GM23338 (cell line): Measurements from ENCODE around the gene FAM43A. TPM values are rescaled to one million over a fixed set of nuclear protein-coding genes. Genes with fewer than 3 reads are reported as not detected.

Experiments
- ATAC-seq: fragments of 200-7000 bp; cut with Tn5 transposase; 3 replicates; pipeline ENCODE4 v1.9.1; 2020
- DNase-seq: peaks from one replicate; pipeline ENCODE4 v3.0.0-alpha.2; 2015; ENCODE audit warnings: low spot score
- H2AFZ ChIP-seq: fragments of 200-600 bp; sonication (generic); 2 replicates; pipeline ENCODE4 v1.8.0; 2016; ENCODE audit warnings: antibody characterized with exemption, mild to moderate bottlenecking, moderate library complexity
- H3F3A ChIP-seq: fragments of 200-600 bp; sonication (generic); replicated peaks from 2 replicates; pipeline ENCODE4 v1.8.0; 2017; ENCODE audit warnings: antibody characterized with exemption, mixed run types, low read depth
- H3K27ac ChIP-seq: fragments of 200-600 bp; sonication (generic); 2 replicates; pipeline ENCODE4 v1.6.1; 2016; ENCODE audit warnings: low read depth
- H3K27me3 ChIP-seq: fragments of 200-600 bp; sonication (generic); 2 replicates; pipeline ENCODE4 v1.8.0; 2016; ENCODE audit warnings: mild to moderate bottlenecking, mixed run types, moderate library complexity; ENCODE audit not compliant: insufficient read depth
- H3K36me3 ChIP-seq: fragments of 200-600 bp; sonication (generic); 2 replicates; pipeline ENCODE4 v1.8.0; 2016; ENCODE audit warnings: mild to moderate bottlenecking; ENCODE audit not compliant: insufficient read depth
- H3K4me1 ChIP-seq: fragments of 200-600 bp; sonication (generic); 2 replicates; pipeline ENCODE4 v1.8.0; 2016; ENCODE audit warnings: mild to moderate bottlenecking, moderate library complexity; ENCODE audit not compliant: insufficient read depth
- H3K4me2 ChIP-seq: fragments of 200-600 bp; sonication (generic); 2 replicates; pipeline ENCODE4 v1.7.1; 2017; ENCODE audit warnings: mixed run types
- H3K4me3 ChIP-seq: fragments of 200-600 bp; sonication (generic); 2 replicates; pipeline ENCODE4 v1.6.1; 2016; ENCODE audit warnings: mixed run types
- H3K79me2 ChIP-seq: fragments of 200-600 bp; sonication (generic); replicated peaks from 2 replicates; pipeline ENCODE4 v1.8.0; 2017; ENCODE audit warnings: mild to moderate bottlenecking; ENCODE audit not compliant: insufficient read depth
- H3K9me2 ChIP-seq: fragments of 200-600 bp; sonication (generic); 2 replicates; pipeline ENCODE4 v1.8.0; 2017; ENCODE audit not compliant: insufficient read depth
- H4K20me1 ChIP-seq: fragments of 200-600 bp; sonication (generic); replicated peaks from 2 replicates; pipeline ENCODE4 v1.8.0; 2017; ENCODE audit warnings: mild to moderate bottlenecking; ENCODE audit not compliant: insufficient read depth
- H3K27ac Mint-ChIP-seq: 2 replicates; pipeline ENCODE4 v1.8.0; 2020; ENCODE audit warnings: inconsistent platforms, mild to moderate bottlenecking, moderate library complexity, mixed read lengths
- H3K27me3 Mint-ChIP-seq: 3 replicates; pipeline ENCODE4 v1.8.0; 2022; ENCODE audit warnings: low read depth, mild to moderate bottlenecking, moderate library complexity, mixed read lengths, inconsistent platforms; ENCODE audit not compliant: insufficient read depth, poor library complexity
- H3K36me3 Mint-ChIP-seq: 3 replicates; pipeline ENCODE4 v1.8.0; 2021; ENCODE audit warnings: low read depth, mild to moderate bottlenecking, inconsistent platforms, moderate library complexity, mixed read lengths
- H3K4me1 Mint-ChIP-seq: 3 replicates; pipeline ENCODE4 v1.8.0; 2020; ENCODE audit warnings: mild to moderate bottlenecking, inconsistent platforms, mixed read lengths
- H3K4me3 Mint-ChIP-seq: 3 replicates; pipeline ENCODE4 v1.8.0; 2021; ENCODE audit warnings: moderate library complexity, mild to moderate bottlenecking, inconsistent platforms, mixed read lengths
- H3K9me3 Mint-ChIP-seq: 3 replicates; pipeline ENCODE4 v1.8.0; 2020; ENCODE audit warnings: moderate library complexity, mild to moderate bottlenecking, inconsistent platforms, mixed read lengths
- CREB1 ChIP-seq: fragments of 250-450 bp; sonication (Bioruptor Pico); IDR thresholded peaks from 2 replicates; pipeline ENCODE4 v1.5.0; 2020; ENCODE audit warnings: low read depth, mild to moderate bottlenecking, moderate library complexity
- EZH2 ChIP-seq: fragments of 200-600 bp; sonication (generic); IDR thresholded peaks from one replicate; pipeline ENCODE4 v1.8.0; 2017; ENCODE audit warnings: antibody characterized with exemption, mild to moderate bottlenecking, low read depth; ENCODE audit not compliant: unreplicated experiment
- EZH2phosphoT487 ChIP-seq: fragments of 200-600 bp; sonication (generic); IDR thresholded peaks from one replicate; pipeline ENCODE4 v1.8.1; 2018; ENCODE audit warnings: antibody characterized with exemption; ENCODE audit not compliant: unreplicated experiment
- NANOG ChIP-seq: IDR thresholded peaks from 2 replicates; pipeline ENCODE4 v1.6.1; 2016; ENCODE audit warnings: antibody characterized with exemption, borderline replicate concordance
- polyA plus RNA-seq: library from polyadenylated mRNA; unstranded; fragments of >200 nt; fragmentation: Nextera tagmentation; extraction: Ambion mirVana; gene quantifications from 2 replicates; pipeline ENCODE4 v1.2.1, GENCODE V29; 2016
- total RNA-seq: library from RNA; depleted of rRNA; stranded (reverse); fragments of >200 nt; shearing (Covaris generic); gene quantifications from 2 replicates; pipeline ENCODE4 v1.2.3, GENCODE V29; 2014
- TF ChIP-seq, protein P1 (sequence below): IDR thresholded peaks from 2 replicates; pipeline ENCODE4 v1.6.1; 2016; ENCODE audit warnings: antibody characterized with exemption
- TF ChIP-seq, protein P2 (sequence below): fragments of 250-450 bp; sonication (Bioruptor Pico); IDR thresholded peaks from 2 replicates; pipeline ENCODE4 v1.5.0; 2020; ENCODE audit warnings: mild to moderate bottlenecking, moderate library complexity
- TF ChIP-seq, protein P3 (sequence below), 2 experiments: fragments of 200-600 bp in 1 of 2; sonication (generic) in 1 of 2; conservative IDR thresholded peaks; 2 replicates each; pipeline versions ENCODE4 v1.5.1 to v1.6.1; 2016 to 2017; ENCODE audit warnings: antibody characterized with exemption in 2 of 2, low read depth in 2 of 2, mild to moderate bottlenecking in 2 of 2, moderate library complexity in 1 of 2

The FAM43A gene
- total and polyA plus RNA-seq, 2 experiments from 2014 or later, result 2.4 to 6.4 TPM

DNA sequence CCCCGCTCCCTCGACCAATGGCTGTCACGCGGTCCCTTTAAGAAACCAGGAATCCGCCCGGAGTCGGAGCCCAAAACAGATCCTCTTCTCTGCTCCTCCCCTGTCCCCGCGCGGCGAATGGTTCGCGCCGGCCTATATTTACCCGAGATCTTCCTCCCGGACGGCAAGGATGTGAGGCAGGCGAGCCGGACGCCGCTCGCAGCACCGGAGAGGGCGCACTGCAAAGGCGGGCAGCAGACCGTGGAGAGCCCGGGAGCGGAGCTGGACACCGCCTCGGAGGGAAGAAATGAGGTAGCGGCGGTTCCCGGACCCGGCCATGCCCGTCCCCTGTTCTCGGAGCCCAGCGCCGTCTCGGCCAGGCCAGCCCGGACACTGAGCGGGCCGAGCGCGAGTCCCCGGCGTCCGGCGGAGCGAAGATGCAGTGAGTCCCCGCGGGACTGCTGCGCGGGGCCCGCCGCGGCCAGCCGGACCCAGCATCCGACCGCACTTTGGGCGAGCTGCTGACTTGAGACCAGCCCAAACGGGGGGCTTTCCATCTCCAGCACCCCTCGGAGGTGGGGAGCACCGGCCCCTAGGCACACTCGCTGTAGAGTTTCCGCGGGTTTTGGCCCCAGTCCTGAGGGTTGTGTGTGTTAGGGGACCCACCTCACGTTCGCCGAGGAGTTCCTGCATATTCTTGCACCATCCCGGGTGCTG, at the start of gene FAM43A (continued):
- no peak for TF ChIP-seq EZH2
- TF ChIP-seq CREB1 (CRISPR knock-in tag), result no peak; the same call in 1 of the 2 replicates

DNA sequence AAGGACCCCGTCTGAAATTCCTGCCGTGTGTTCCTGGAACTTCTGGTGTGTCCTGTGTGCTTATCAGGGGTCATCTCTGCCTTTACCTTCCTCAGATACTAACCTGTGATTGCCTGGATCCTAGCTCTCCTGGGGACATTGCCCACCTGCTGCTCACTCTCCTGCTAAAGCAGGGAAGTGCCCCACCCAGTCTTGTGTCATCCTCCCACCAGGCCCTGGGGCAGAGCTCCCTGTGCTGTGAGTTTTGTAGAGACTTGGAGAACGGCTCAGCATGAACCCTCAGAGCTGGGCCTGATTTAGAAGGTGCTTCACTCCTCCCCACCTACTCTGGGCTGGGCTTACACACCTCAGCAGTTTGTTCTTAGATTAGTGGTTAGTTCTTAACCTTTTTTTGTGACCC, 48.6 kb upstream of the FAM43A start:
- no peaks in the 10 kb centered on the region for H3K9me2 ChIP-seq
- Mint-ChIP-seq H3K27ac (peak overlapping the region; percentile 40), H3K36me3 (peaks cover 20% of the 10 kb centered on the region), H3K4me3 (no peak overlapping the region), H3K4me1 (no peaks in the 10 kb centered on the region; the same call in 2 of the 3 replicates), H3K9me3 (no peaks in the 10 kb centered on the region; the same call in 1 of the 3 replicates), H3K27me3 (peaks cover 4% of the 10 kb centered on the region)
- no peaks in the 10 kb centered on the region for H3F3A ChIP-seq
- no peak; the same call in 2 of the 3 replicates for ATAC-seq
- no peaks in the 10 kb centered on the region for H3K79me2 ChIP-seq
- TF ChIP-seq, protein P1, sequence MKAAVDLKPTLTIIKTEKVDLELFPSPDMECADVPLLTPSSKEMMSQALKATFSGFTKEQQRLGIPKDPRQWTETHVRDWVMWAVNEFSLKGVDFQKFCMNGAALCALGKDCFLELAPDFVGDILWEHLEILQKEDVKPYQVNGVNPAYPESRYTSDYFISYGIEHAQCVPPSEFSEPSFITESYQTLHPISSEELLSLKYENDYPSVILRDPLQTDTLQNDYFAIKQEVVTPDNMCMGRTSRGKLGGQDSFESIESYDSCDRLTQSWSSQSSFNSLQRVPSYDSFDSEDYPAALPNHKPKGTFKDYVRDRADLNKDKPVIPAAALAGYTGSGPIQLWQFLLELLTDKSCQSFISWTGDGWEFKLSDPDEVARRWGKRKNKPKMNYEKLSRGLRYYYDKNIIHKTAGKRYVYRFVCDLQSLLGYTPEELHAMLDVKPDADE, result no peak
- H3K4me3 ChIP-seq, result no peak overlapping the region
- 0 out of 2 replicates have a peak, but pooled peaks cover 4% of the 10 kb centered on the region for H3K4me1 ChIP-seq
- H3K4me2 ChIP-seq, result no peak overlapping the region
- H2AFZ ChIP-seq, result no peak overlapping the region
- H4K20me1 ChIP-seq, result no peaks in the 10 kb centered on the region; the same call in 1 of the 2 replicates
- 0 out of 2 replicates have a peak, but pooled peaks cover 4% of the 10 kb centered on the region for H3K27me3 ChIP-seq
- H3K36me3 ChIP-seq, result peaks cover 4% of the 10 kb centered on the region; the same call in 1 of the 2 replicates
- DNase-seq, result no peak
- H3K27ac ChIP-seq, result peak overlapping the region; percentile 55; the same call in 1 of the 2 replicates

DNA sequence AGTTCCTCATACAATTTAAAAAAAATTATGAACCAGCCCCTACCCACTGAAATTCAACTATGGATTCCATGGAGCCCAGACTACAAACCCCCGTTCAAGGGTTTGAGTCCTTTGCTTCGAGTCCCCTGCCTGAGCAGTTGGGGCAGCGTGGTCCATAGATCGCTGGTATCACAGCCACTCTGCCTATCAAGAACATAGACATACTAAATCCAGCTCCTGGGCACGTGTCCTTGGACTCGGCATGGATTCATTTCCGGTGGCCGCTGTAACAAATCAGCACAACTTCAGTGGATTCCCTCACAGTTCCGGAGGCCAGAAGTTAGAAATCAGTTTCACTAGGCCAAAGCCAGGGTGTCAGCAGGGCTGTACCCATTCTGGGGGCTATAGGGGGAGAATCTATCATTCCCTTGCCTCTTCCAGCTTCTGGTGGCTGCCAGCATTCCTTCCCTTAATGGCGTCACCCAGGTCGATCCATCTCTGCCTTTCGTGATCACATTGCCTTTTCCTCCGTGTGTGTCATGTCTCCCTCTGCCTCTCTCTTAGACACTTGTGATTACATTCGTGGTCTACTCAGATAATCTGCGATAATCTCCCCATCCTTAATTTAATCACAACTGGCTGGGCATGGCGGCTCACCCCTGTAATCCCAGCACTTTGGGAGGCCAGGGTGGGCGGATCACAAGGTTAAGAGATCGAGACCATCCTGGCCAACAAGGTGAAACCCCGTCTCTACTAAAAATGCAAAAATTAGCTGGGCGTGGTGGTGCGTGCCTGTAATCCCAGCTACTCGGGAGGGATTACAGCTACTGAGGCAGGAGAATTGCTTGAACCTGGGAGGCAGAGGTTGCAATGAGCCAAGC, 47.9 kb upstream of the FAM43A start:
- H3K36me3 Mint-ChIP-seq, result peaks cover 25% of the 10 kb centered on the region
- Histone ChIP-seq H4K20me1 (no peaks in the 10 kb centered on the region; the same call in 1 of the 2 replicates), H3K4me3 (no peak overlapping the region), H3K4me2 (no peak overlapping the region), H3K79me2 (no peaks in the 10 kb centered on the region), H3K27ac (peak overlapping the region; percentile 55; the same call in 1 of the 2 replicates), H3K36me3 (peaks cover 6% of the 10 kb centered on the region; the same call in 1 of the 2 replicates), H3K9me2 (no peaks in the 10 kb centered on the region), H3K27me3 (no peaks in the 10 kb centered on the region), H3F3A (no peaks in the 10 kb centered on the region), H2AFZ (no peak overlapping the region), H3K4me1 (0 out of 2 replicates have a peak, but pooled peaks cover 4% of the 10 kb centered on the region)
- H3K27ac Mint-ChIP-seq, result no peak overlapping the region
- no peak for DNase-seq
- ATAC-seq, result no peak
- no peaks in the 10 kb centered on the region; the same call in 2 of the 3 replicates for H3K9me3 Mint-ChIP-seq
- H3K4me1 Mint-ChIP-seq, result no peaks in the 10 kb centered on the region; the same call in 2 of the 3 replicates
- no peak overlapping the region for H3K4me3 Mint-ChIP-seq
- H3K27me3 Mint-ChIP-seq, result peaks cover 4% of the 10 kb centered on the region
- no peak for TF ChIP-seq EZH2phosphoT487
- no peak for TF ChIP-seq CREB1 (CRISPR knock-in tag)
- TF ChIP-seq EZH2, result no peak
- TF ChIP-seq, protein P2, sequence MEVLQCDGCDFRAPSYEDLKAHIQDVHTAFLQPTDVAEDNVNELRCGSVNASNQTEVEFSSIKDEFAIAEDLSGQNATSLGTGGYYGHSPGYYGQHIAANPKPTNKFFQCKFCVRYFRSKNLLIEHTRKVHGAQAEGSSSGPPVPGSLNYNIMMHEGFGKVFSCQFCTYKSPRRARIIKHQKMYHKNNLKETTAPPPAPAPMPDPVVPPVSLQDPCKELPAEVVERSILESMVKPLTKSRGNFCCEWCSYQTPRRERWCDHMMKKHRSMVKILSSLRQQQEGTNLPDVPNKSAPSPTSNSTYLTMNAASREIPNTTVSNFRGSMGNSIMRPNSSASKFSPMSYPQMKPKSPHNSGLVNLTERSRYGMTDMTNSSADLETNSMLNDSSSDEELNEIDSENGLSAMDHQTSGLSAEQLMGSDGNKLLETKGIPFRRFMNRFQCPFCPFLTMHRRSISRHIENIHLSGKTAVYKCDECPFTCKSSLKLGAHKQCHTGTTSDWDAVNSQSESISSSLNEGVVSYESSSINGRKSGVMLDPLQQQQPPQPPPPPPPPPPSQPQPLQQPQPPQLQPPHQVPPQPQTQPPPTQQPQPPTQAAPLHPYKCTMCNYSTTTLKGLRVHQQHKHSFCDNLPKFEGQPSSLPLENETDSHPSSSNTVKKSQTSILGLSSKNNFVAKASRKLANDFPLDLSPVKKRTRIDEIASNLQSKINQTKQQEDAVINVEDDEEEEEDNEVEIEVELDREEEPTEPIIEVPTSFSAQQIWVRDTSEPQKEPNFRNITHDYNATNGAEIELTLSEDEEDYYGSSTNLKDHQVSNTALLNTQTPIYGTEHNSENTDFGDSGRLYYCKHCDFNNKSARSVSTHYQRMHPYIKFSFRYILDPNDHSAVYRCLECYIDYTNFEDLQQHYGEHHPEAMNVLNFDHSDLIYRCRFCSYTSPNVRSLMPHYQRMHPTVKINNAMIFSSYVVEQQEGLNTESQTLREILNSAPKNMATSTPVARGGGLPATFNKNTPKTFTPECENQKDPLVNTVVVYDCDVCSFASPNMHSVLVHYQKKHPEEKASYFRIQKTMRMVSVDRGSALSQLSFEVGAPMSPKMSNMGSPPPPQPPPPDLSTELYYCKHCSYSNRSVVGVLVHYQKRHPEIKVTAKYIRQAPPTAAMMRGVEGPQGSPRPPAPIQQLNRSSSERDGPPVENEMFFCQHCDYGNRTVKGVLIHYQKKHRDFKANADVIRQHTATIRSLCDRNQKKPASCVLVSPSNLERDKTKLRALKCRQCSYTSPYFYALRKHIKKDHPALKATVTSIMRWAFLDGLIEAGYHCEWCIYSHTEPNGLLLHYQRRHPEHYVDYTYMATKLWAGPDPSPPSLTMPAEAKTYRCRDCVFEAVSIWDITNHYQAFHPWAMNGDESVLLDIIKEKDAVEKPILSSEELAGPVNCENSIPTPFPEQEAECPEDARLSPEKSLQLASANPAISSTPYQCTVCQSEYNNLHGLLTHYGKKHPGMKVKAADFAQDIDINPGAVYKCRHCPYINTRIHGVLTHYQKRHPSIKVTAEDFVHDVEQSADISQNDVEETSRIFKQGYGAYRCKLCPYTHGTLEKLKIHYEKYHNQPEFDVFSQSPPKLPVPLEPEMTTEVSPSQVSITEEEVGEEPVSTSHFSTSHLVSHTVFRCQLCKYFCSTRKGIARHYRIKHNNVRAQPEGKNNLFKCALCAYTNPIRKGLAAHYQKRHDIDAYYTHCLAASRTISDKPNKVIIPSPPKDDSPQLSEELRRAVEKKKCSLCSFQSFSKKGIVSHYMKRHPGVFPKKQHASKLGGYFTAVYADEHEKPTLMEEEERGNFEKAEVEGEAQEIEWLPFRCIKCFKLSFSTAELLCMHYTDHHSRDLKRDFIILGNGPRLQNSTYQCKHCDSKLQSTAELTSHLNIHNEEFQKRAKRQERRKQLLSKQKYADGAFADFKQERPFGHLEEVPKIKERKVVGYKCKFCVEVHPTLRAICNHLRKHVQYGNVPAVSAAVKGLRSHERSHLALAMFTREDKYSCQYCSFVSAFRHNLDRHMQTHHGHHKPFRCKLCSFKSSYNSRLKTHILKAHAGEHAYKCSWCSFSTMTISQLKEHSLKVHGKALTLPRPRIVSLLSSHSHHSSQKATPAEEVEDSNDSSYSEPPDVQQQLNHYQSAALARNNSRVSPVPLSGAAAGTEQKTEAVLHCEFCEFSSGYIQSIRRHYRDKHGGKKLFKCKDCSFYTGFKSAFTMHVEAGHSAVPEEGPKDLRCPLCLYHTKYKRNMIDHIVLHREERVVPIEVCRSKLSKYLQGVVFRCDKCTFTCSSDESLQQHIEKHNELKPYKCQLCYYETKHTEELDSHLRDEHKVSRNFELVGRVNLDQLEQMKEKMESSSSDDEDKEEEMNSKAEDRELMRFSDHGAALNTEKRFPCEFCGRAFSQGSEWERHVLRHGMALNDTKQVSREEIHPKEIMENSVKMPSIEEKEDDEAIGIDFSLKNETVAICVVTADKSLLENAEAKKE (CRISPR knock-in tag), result no peak
- no peak for TF ChIP-seq NANOG
- TF ChIP-seq, protein P3, sequence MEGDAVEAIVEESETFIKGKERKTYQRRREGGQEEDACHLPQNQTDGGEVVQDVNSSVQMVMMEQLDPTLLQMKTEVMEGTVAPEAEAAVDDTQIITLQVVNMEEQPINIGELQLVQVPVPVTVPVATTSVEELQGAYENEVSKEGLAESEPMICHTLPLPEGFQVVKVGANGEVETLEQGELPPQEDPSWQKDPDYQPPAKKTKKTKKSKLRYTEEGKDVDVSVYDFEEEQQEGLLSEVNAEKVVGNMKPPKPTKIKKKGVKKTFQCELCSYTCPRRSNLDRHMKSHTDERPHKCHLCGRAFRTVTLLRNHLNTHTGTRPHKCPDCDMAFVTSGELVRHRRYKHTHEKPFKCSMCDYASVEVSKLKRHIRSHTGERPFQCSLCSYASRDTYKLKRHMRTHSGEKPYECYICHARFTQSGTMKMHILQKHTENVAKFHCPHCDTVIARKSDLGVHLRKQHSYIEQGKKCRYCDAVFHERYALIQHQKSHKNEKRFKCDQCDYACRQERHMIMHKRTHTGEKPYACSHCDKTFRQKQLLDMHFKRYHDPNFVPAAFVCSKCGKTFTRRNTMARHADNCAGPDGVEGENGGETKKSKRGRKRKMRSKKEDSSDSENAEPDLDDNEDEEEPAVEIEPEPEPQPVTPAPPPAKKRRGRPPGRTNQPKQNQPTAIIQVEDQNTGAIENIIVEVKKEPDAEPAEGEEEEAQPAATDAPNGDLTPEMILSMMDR (conservative IDR thresholded peaks at IDR 0.05; ENCODE audit: low read depth in 2 of 2), result no peak
